ENCODE data around the gene GLRB. TPM values are rescaled to one million over a fixed set of nuclear protein-coding genes. Genes with fewer than 3 reads are reported as not detected.

GLRB gene
- total and polyA plus RNA-seq, 4 donors = 0.76 to 6.9 (median 1.4) TPM

GRCh38 chr4:157128395-157128794 is 52.4 kb downstream of the GLRB start:
- DNase-seq (peak; percentile 22 to 40 (median 35)), ATAC-seq (ENCODE audit: insufficient read depth, low FRiP score) (no peak)
- H3K27me3 ChIP-seq (ENCODE audit: control insufficient read depth in 3 of 3, insufficient read depth in 3 of 3, low read length in 2 of 3) = no peaks in the 10 kb centered on the region

DNA sequence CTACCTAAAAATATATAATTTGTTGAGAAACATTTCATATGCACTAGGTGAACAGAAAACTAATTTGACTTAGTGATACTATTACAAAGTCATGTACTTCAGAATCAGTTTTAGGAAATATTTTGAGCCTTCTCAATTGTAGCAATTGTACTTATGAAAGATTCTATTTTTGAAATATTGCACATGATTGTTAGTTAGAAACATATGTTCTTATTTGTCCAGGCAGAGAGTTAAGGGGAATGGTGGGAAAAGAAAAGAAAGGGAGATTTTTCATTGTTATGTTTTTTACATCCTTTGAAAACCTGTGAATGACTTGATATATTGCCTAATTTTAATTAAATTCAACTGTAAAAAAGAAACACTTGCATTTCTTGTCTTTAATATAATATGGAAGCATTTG is 66.0 kb downstream of the GLRB start:
- Histone ChIP-seq H3K27ac (ENCODE audit: low read depth in 1 of 2, low read length in 1 of 2) (no peak overlapping the region), H3K9ac (ENCODE audit: insufficient read depth in 1 of 2, low read length in 2 of 2) (no peak overlapping the region), H3K4me1 (ENCODE audit: control insufficient read depth in 5 of 5, insufficient read depth in 5 of 5, low read length in 5 of 5) (no peaks in the 10 kb centered on the region), H3K9me3 (ENCODE audit: control insufficient read depth in 4 of 4, insufficient read depth in 3 of 4, low read length in 3 of 4) (peaks cover 0 to 2% (median 0%) of the 10 kb centered on the region in 4 donors), H3K27me3 (ENCODE audit: control insufficient read depth in 3 of 3, insufficient read depth in 3 of 3, low read length in 2 of 3) (no peaks in the 10 kb centered on the region), H3K36me3 (ENCODE audit: control insufficient read depth in 4 of 4, insufficient read depth in 4 of 4, low read length in 4 of 4) (no peaks in the 10 kb centered on the region), H3K4me3 (no peak overlapping the region)
- DNase-seq = no peak
- TF ChIP-seq CTCF (IDR thresholded peaks at IDR 0.05; ENCODE audit: control extremely low read depth, extremely low read depth) = no peak
- ATAC-seq (ENCODE audit: insufficient read depth, low FRiP score) = no peak

More at GRCh38 chr4:157128395-157128794, 52.4 kb downstream of the GLRB start:
- Histone ChIP-seq H3K27ac (ENCODE audit: low read depth in 1 of 2, low read length in 1 of 2) (no peak overlapping the region), H3K4me1 (ENCODE audit: control insufficient read depth in 5 of 5, insufficient read depth in 5 of 5, low read length in 5 of 5) (no peaks in the 10 kb centered on the region), H3K4me3 (no peak overlapping the region), H3K9me3 (ENCODE audit: control insufficient read depth in 4 of 4, insufficient read depth in 3 of 4, low read length in 3 of 4) (no peaks in the 10 kb centered on the region), H3K36me3 (ENCODE audit: control insufficient read depth in 4 of 4, insufficient read depth in 4 of 4, low read length in 4 of 4) (no peaks in the 10 kb centered on the region), H3K9ac (ENCODE audit: insufficient read depth in 1 of 2, low read length in 2 of 2) (no peak overlapping the region)
- no peak for TF ChIP-seq CTCF (IDR thresholded peaks at IDR 0.05; ENCODE audit: control extremely low read depth, extremely low read depth)

DNA sequence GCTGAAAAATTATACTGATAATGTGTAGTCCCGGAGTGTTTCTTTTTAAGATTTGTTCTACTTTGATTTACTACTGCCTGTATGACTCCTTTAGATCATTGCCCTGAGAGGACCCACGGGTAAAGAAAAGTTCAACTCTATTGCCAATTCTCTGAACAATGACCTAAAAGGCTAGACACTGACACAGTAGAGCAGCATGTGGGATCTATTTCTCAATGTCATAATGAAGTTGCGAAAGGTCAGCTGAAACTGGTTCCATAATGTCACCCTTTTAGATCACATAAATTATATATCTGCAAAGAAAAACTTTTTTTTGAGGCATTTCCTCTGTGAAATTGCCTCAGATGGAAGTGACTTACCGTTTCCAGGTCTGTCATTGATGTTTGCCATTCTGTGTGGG is 67.4 kb downstream of the GLRB start:
- no peaks in the 10 kb centered on the region for H3K27me3 ChIP-seq (ENCODE audit: control insufficient read depth in 3 of 3, insufficient read depth in 3 of 3, low read length in 2 of 3)
- DNase-seq (no peak), ATAC-seq (ENCODE audit: insufficient read depth, low FRiP score) (no peak)
- no peaks in the 10 kb centered on the region for H3K4me1 ChIP-seq (ENCODE audit: control insufficient read depth in 5 of 5, insufficient read depth in 5 of 5, low read length in 5 of 5)
- peaks cover 0 to 2% (median 0%) of the 10 kb centered on the region in 4 donors for H3K9me3 ChIP-seq (ENCODE audit: control insufficient read depth in 4 of 4, insufficient read depth in 3 of 4, low read length in 3 of 4)
- H3K4me3 ChIP-seq = no peak overlapping the region
- 79 to 80% methylated on average over 4 of the region's 4 CpGs for WGBS, 2 donors
- no peak overlapping the region for H3K27ac ChIP-seq (ENCODE audit: low read depth in 1 of 2, low read length in 1 of 2)
- TF ChIP-seq CTCF (IDR thresholded peaks at IDR 0.05; ENCODE audit: control extremely low read depth, extremely low read depth) = no peak
- H3K36me3 ChIP-seq (ENCODE audit: control insufficient read depth in 4 of 4, insufficient read depth in 4 of 4, low read length in 4 of 4) = no peaks in the 10 kb centered on the region
- H3K9ac ChIP-seq (ENCODE audit: insufficient read depth in 1 of 2, low read length in 2 of 2) = no peak overlapping the region

DNA sequence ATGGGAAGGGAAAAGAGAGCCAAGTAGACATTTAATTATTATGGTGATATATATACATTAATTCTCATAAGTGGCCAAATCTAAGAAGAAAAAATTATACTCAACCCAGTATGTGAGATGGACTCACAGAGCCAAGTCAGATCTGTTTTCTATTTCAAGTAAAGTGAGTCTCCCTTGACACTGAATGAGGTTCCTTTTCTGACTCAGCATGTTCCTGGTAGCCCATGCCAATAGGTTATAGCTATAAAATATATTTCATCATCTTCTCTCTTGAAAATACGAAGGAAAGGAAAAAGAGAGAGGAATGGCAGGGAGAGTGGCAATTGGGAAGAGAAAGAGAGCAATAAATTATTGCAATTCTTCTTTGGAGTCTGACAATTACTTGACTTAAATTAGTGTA is 75.8 kb downstream of the GLRB start:
- ATAC-seq (ENCODE audit: insufficient read depth, low FRiP score) = no peak
- H3K4me3 ChIP-seq = no peak overlapping the region
- no peak overlapping the region for H3K27ac ChIP-seq (ENCODE audit: low read depth in 1 of 2, low read length in 1 of 2)
- H3K4me1 ChIP-seq (ENCODE audit: control insufficient read depth in 5 of 5, insufficient read depth in 5 of 5, low read length in 5 of 5) = no peaks in the 10 kb centered on the region
- H3K9me3 ChIP-seq (ENCODE audit: control insufficient read depth in 4 of 4, insufficient read depth in 3 of 4, low read length in 3 of 4) = no peaks in the 10 kb centered on the region
- no peak for TF ChIP-seq CTCF (IDR thresholded peaks at IDR 0.05; ENCODE audit: control extremely low read depth, extremely low read depth)
- H3K9ac ChIP-seq (ENCODE audit: insufficient read depth in 1 of 2, low read length in 2 of 2) = no peak overlapping the region
- H3K27me3 ChIP-seq (ENCODE audit: control insufficient read depth in 3 of 3, insufficient read depth in 3 of 3, low read length in 2 of 3) = no peaks in the 10 kb centered on the region
- DNase-seq = no peak
- H3K36me3 ChIP-seq (ENCODE audit: control insufficient read depth in 4 of 4, insufficient read depth in 4 of 4, low read length in 4 of 4) = no peaks in the 10 kb centered on the region
- WGBS, 2 donors = 66 to 73% methylated on average over 1 of the region's 1 CpG

All from lung (tissue), 12 donors.